A549 (cell line): ENCODE results near the gene PUM1.

Source experiments
- CTCF ChIP-seq: fragments of >200 bp; sonication (Bioruptor Twin); formaldehyde crosslinking; IDR thresholded peaks from 3 replicates; pipeline ENCODE4 v1.5.1; 2016
- HMGXB4 ChIP-seq: fragments of 250-450 bp; sonication (Bioruptor Pico); IDR thresholded peaks from 2 replicates; pipeline ENCODE4 v1.5.0; 2021; ENCODE audit warnings: mild to moderate bottlenecking, moderate library complexity, borderline replicate concordance
- MAX ChIP-seq: IDR thresholded peaks from 2 replicates; pipeline ENCODE4 v1.6.1; 2012

- TF ChIP-seq CTCF = no peak
- TF ChIP-seq HMGXB4 (CRISPR knock-in tag) = no peak
- no peak for TF ChIP-seq MAX
These were observed 180.8 kb downstream of the PUM1 start for GRCh38 chr1:30884723-30885122.
